ENCODE measurements around the gene MROH2B. TPM values are rescaled to one million over a fixed set of nuclear protein-coding genes. Genes with fewer than 3 reads are reported as not detected.

Gene MROH2B
- not detected for total RNA-seq
- long read RNA-seq: 0 reads

- intact Hi-C loops (cut with DNase I): no loop called here
- no peak for DNase-seq
- no peak for ATAC-seq
Measured at GRCh38 chr5:41071242-41071641, at the start of gene MROH2B. Gene MROH2B (minus strand): TSS chr5:41071342. CDS start chr5:41070852, 490 bp downstream.

GRCh38 chr5:41120600-41120999, 49.5 kb upstream of the MROH2B start:
- DNase-seq: no peak
- intact Hi-C loops (cut with DNase I): no loop called here
- no peak for ATAC-seq

- DNase-seq: no peak
- no peak for ATAC-seq
- intact Hi-C loops (cut with DNase I): loop anchor here in 1 of 2 donors (10.0 kb wide), 1 partner anchor 213 kb away; the partner anchor contains the start of gene C7
Measured at GRCh38 chr5:41118177-41118576, 47.0 kb upstream of the MROH2B start.

GRCh38 chr5:41115281-41115680, 44.1 kb upstream of the MROH2B start:
- DNase-seq (no peak), ATAC-seq (no peak)
- intact Hi-C loops (cut with DNase I): loop anchor here in 1 of 2 donors (10.0 kb wide), 1 partner anchor 210 kb away; the partner anchor contains the start of gene C7

GRCh38 chr5:41112486-41113455, 41.6 kb upstream of the MROH2B start:
- intact Hi-C loops (cut with DNase I): loop anchor here in 1 of 2 donors (10.0 kb wide), 1 partner anchor 208 kb away; the partner anchor contains the start of gene C7
- DNase-seq: no peak
- no peak for ATAC-seq

GRCh38 chr5:41109186-41109585, 38.0 kb upstream of the MROH2B start:
- no peak for DNase-seq
- intact Hi-C loops (cut with DNase I): no loop called here
- ATAC-seq: no peak

- no peak for DNase-seq
- no peak for ATAC-seq
- intact Hi-C loops (cut with DNase I): no loop called here
Measured at GRCh38 chr5:41102341-41102740, 31.2 kb upstream of the MROH2B start.

- ATAC-seq (peak in 1 of 2 donors; percentile 30), DNase-seq (no peak)
- intact Hi-C loops (cut with DNase I): no loop called here
Measured at GRCh38 chr5:41097642-41098041, 26.5 kb upstream of the MROH2B start.

- intact Hi-C loops (cut with DNase I): no loop called here
- no peak for DNase-seq
- no peak for ATAC-seq
Measured at GRCh38 chr5:41095324-41096101, 24.4 kb upstream of the MROH2B start.

- DNase-seq: no peak
- intact Hi-C loops (cut with DNase I): no loop called here
- ATAC-seq: no peak
Measured at GRCh38 chr5:41094871-41095270, 23.7 kb upstream of the MROH2B start.

- intact Hi-C loops (cut with DNase I): no loop called here
- DNase-seq (no peak), ATAC-seq (peak in 1 of 2 donors; percentile 53)
Measured at GRCh38 chr5:41093803-41094202, 22.7 kb upstream of the MROH2B start.

- intact Hi-C loops (cut with DNase I): no loop called here
- no peak for ATAC-seq
- DNase-seq: no peak
Measured at GRCh38 chr5:41087461-41087860, 16.3 kb upstream of the MROH2B start.

GRCh38 chr5:41083306-41083705, 12.2 kb upstream of the MROH2B start:
- no peak for DNase-seq
- no peak for ATAC-seq
- intact Hi-C loops (cut with DNase I): no loop called here

- DNase-seq (no peak), ATAC-seq (no peak)
- intact Hi-C loops (cut with DNase I): no loop called here
Measured at GRCh38 chr5:41071975-41072374, 833 bp upstream of the MROH2B start.

- ATAC-seq (peak; percentile 30 to 39), DNase-seq (no peak)
- intact Hi-C loops (cut with DNase I): no loop called here
Measured at GRCh38 chr5:41067714-41068568, 3.2 kb downstream of the MROH2B start.

GRCh38 chr5:41065691-41066335, 5.3 kb downstream of the MROH2B start:
- intact Hi-C loops (cut with DNase I): no loop called here
- no peak for ATAC-seq

GRCh38 chr5:41057940-41058339, 13.2 kb downstream of the MROH2B start:
- ATAC-seq (no peak), DNase-seq (no peak)
- intact Hi-C loops (cut with DNase I): no loop called here

More at GRCh38 chr5:41065691-41066335, 5.3 kb downstream of the MROH2B start:
- DNase-seq: no peak

GRCh38 chr5:41057231-41057630, 13.9 kb downstream of the MROH2B start:
- intact Hi-C loops (cut with DNase I): no loop called here
- DNase-seq: no peak
- no peak for ATAC-seq
